Occipital lobe (tissue), 2 donors: ENCODE data around the gene PPARD. TPM values are rescaled to one million over a fixed set of nuclear protein-coding genes. Genes with fewer than 3 reads are reported as not detected.
"Not testable (repeated sequence)": the region's sequence is repeated elsewhere in the genome, so short reads cannot be mapped to it uniquely, and the experiment has no call there.

Source experiments
- DNase-seq: peaks from one replicate; lab custom pipeline; 2025; lab: John Stamatoyannopoulos, UW
- total RNA-seq: library from RNA; depleted of rRNA; stranded (reverse); fragments of >200 nt; gene quantifications from one replicate; pipeline ENCODE4 v1.2.3, GENCODE V29; 2014

PPARD gene
- total RNA-seq, 1 donor from 2014 or later = 2.2 TPM

DNA sequence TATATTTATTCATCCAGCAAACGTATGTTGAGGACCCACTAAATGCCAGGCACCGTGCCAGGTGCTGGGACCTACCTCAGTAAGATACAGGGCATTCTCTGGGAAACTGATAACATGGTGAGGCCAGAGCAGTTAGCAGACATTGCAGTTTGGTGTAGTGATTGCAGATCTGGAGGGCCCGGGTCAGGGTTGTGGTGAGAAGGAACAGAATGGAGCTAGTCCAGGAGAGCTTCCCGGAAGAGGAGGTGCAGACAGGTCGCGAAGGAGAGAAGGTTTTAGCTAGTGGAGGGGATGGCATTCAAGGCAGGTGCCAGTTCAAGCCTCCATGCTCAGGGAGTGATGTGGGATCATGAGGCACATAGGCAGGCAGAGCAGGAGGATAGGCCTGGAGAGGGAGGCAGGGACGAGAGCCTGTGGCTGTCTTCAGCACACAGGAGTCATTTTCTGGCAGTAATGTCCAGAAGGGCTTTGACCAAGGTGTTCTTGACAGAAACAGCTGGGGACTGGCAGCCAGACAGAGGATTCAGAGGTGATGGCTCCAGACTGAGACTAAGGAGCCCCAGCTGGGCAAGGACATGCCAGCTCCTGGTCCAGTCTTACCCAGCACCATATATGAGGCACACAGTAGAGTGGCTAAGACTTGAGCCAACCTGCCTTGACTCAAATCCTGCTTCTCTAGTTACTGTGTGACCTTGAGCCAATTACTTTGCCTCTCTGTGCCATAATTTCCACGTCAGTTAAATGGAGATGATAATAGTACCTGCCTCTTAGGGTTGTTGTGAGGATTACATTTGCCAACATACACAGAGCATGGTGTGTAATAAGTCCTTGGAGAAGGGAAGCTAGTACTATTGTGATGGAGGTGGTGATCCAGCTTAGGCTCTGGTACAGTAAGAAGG is 61.4 kb downstream of the PPARD start:
- DNase-seq = no peak

DNA sequence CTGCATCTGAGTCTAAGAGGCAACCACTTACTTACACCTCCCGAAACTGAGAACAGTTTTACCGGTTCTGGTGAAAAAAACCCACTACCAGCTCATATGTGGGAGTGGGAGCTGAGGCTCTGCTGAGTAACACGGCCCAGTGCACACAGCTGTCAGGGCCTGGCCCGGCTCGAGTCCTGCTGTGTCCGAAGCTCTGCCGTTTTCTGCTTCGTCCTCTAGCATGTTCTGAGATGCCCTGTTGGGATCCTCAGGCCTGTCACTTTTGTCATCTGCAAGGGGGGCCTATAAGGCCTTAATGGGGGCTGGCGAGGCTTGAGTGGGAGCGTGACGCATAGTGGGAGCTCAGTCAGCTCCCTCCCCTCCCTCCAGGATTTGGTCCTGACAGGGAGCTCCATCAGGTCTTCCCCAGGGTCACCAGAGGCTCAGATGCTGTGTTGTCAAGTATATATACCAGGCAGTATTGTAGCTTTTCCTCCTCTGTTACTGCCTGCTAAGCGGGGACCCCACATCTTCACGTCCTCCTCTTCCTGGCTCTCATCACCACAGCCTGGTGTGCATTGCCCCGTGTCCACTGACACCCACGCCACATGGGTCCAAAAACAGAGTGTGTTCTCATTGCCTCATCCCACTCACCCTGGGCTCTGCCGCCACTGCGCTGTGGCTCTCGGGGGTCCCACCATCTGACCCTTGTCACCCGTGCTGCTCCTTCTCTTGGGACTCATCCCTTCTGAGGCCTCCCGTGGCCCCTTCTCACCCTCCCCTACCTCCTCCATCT is 64.5 kb downstream of the PPARD start:
- no peak for DNase-seq

DNA sequence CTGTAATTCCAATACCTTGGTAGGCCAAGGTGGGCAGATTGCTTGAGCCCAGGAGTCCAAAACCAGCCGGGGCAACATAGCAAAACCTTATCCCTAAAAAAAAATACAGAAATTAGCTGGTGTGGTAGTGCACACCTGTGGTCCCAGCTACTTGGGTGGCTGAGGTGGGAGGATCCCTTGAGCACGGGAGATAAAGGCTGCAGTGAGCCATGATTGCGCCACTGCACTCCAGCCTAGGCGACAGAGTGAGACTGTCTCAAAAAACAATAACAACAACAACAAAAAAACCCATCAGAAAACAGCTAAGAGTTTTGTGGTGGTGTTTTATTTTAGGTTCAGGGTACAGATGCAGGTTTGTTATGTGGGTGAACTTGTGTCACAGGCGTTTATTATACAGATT is 66.9 kb downstream of the PPARD start:
- DNase-seq = no peak

DNA sequence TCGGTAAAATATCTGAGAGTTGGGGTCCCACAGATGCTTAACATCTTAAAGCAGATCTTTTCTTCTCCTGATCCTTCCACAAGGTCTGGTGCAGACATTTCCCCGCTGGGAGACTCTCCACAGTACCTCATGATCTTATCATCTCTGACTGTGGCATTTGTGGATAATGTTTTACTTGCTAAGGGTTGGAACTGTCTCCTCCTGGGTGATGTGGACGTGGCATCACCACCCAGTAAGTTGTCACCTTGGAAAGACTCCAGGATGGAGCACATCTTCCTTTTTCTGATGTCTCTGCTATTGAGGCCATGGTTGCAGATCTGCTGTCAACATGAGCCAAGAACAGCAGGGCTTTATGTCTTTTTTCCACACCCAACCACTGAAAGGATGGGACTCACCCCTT is 67.8 kb downstream of the PPARD start:
- DNase-seq = no peak

DNA sequence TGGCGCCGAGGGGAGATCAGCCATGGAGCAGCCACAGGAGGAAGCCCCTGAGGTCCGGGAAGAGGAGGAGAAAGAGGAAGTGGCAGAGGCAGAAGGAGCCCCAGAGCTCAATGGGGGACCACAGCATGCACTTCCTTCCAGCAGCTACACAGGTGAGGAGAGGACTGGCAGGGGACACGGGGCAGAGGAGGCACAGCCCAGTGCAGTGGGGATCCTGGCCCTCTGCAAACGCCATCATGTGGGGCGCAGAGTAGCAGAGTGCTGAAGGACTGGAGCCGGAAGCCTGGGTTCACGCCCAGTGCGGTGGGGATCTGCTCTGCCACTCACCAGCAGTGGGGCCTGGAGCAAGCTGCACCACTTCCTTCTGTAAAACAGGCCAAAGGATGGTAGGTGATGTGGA is 68.7 kb downstream of the PPARD start:
- no peak for DNase-seq

DNA sequence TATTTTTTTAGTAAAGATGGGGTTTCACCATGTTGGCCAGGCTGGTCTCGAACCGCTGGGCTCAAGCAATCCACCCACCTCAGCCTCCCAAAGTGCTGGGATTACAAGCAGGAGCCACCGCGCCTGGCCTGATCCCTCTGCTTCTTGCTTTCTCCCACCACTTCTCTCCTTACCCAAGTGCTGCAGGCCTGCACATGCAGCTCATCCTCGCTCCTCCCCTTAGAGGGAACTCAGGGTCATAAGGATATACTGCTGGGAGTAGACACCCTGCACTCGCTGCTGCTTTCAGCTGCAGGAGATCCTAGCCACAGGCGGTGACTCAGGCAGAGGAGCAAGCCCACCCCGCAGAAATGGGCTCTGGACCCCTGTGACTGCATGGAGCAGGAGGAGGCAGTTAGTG is 69.7 kb downstream of the PPARD start:
- no peak for DNase-seq

DNA sequence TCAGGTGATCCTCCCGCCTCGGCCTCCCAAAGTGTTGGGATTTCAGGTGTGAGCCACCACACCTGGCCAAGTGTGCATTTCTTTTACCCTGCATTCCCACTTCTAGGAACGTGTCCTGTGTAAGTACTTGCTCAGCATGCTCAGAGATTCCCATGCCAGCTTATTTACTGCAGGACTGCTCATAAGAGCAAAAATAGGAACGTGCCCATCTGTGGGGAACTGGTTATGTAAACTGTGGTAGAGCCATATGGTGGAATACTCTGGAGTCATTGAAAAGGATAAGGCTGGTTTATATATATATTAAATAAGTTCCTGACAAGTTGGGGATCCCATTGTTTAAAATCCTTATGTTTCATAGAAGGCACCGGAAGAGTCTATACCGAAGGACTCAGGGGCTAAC is 71.6 kb downstream of the PPARD start:
- DNase-seq = peak; percentile 37

DNA sequence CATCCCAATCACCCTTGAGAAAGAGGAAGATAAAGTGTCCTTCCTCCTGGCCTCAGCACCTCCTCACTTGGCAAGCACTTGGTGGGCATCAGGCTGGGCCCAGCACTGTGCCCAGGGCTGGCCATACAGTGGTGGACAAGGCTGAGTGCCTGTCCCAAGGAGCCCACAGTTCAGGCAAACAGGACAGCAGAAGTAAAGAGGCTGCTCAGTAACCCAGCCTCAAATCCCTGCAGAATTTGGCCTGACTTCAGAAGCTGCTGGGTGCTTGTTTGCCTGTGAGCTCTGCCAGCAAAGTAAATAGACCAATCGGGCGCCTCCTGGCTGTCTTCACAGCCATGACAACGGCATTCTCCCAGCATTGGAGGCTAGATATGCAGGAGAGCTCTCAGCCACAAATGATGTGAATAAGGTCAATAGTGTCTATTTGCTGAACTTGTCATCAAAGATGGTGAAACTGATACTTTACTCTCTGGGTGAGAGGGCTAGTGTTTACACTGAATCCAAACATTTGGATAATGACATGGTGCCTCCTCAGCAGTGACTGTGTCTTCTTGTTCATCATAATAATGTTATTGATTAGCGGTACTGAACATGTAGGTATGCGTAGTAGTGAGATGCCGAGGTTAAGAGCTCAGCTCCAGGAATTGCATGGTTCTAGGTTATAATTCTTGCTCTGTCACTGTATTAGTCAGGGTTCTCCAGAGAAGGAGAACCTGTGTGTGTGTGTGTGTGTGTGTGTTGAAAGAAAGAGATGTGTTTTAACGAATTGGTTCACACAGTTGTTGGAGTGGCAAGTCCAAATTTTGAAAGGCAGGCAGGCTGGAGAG is 72.9 kb downstream of the PPARD start:
- DNase-seq = peak; percentile 80

DNA sequence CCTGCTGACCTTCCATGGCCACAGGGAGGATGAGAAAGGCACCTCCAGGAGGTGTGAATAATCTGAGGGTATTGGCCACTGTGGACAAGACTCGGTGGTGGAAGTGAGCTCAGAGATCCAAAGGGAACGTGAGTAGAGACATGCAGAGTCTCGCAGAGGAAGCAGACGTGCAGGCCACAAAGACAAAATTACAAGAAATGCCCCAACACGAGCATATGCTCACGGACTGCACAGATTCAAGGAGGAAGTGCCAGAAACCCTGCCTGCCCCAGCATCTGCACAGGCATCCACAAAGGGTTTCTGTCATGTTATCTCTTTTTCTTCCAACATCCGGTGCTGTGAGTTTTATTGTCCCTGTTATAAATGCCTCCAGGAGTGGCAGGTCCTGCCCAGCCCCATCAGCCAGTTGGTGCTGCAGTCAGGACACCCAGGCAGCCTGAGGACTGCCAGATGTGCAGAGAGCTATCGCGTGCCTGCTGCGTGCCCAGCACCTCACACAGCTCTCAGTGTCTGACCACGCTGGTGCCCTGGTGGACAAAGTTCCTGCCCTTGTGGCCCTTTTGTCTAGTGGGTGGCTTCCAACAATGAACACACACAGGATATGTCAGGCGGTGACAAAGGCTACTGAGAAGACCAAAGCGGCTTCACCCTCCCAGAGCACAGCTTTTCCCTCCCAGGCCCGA is 75.8 kb downstream of the PPARD start:
- no peak for DNase-seq

DNA sequence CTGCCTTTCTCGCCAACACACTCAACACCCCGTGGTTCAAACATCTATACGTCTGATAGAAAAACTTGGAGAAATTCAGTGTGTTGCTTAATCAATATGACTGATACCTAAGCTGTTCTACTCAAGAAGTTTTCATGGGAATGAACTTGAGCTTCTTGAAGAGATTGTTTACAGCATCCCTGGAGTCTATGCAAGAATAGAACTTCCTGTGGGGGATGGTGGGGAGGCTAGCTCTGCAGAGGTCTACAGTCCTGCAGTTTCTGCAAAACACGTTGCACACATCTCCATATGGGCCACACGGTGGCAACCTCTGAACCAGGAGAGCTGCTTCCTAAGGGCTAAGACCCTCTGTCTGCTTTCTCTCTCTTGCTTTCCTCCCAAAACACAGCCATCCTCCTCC is 77.1 kb downstream of the PPARD start:
- no peak for DNase-seq

DNA sequence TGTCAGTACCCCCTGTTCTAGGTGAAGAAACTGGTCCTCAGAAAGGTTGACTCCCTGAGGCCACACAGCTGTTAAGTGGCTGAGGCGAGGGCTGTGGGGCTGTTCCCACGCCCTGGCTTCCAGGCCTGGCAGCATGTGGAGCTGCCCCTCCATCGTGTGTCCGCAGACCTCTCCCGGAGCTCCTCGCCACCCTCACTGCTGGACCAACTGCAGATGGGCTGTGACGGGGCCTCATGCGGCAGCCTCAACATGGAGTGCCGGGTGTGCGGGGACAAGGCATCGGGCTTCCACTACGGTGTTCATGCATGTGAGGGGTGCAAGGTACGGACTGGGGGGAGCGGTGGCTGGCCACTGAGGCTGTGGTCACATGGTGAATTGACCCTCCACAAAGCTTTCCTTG is 77.6 kb downstream of the PPARD start:
- DNase-seq = no peak

DNA sequence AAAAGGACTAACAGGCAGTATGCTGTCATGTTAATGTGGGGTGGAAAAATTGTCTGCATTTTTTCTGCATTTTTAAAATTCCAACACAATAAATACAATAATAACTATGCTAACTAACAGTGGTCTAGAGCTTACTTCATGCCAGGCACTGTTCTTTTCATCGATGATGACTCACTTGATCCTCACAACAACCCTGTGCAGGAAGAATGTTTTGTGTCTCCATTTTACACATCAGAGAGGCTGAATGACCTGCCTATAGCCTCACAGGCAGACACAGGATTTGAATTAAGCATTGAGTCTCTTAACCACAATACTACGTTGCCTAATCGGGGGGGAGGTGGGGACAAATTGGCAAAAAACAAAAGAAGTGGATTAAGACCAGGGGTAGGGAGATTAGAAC is 82.9 kb downstream of the PPARD start:
- DNase-seq = no peak

DNA sequence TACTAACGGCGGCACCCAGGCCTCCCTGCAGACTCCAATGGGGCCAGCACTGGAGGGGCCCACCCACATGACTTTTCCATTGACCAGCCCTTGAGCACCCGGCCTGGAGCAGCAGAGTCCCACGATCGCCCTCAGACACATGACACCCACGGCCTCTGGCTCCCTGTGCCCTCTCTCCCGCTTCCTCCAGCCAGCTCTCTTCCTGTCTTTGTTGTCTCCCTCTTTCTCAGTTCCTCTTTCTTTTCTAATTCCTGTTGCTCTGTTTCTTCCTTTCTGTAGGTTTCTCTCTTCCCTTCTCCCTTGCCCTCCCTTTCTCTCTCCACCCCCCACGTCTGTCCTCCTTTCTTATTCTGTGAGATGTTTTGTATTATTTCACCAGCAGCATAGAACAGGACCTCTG is 83.7 kb downstream of the PPARD start:
- DNase-seq = no peak

DNA sequence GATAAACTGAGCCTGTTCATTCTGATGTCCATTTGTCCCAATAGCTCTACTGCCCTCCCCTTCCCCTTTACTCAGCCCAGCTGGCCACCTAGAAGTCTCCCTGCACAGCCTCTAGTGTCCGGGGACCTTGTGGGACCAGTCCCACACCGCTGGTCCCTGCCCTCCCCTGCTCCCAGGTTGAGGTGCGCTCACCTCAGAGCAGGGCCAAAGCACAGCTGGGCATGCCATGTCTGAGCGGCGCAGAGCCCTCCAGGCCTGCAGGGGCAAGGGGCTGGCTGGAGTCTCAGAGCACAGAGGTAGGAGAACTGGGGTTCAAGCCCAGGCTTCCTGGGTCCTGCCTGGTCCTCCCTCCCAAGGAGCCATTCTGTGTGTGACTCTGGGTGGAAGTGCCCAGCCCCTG is 85.1 kb downstream of the PPARD start:
- no peak for DNase-seq

DNA sequence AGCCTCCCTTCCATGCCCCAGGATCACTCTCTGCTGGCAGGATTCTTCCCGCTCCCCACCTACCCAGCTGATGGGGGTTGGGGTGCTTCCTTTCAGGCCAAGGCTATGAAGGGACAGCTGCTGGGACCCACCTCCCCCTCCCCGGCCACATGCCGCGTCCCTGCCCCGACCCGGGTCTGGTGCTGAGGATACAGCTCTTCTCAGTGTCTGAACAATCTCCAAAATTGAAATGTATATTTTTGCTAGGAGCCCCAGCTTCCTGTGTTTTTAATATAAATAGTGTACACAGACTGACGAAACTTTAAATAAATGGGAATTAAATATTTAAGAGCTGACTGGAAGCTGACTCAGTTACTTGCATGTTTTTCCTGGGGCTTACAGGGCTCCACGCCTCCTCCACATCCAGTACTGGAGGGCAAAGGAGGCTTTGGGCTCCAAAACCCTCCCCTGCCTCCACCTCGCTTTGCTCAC is 85.5 kb downstream of the PPARD start:
- DNase-seq = no peak

DNA sequence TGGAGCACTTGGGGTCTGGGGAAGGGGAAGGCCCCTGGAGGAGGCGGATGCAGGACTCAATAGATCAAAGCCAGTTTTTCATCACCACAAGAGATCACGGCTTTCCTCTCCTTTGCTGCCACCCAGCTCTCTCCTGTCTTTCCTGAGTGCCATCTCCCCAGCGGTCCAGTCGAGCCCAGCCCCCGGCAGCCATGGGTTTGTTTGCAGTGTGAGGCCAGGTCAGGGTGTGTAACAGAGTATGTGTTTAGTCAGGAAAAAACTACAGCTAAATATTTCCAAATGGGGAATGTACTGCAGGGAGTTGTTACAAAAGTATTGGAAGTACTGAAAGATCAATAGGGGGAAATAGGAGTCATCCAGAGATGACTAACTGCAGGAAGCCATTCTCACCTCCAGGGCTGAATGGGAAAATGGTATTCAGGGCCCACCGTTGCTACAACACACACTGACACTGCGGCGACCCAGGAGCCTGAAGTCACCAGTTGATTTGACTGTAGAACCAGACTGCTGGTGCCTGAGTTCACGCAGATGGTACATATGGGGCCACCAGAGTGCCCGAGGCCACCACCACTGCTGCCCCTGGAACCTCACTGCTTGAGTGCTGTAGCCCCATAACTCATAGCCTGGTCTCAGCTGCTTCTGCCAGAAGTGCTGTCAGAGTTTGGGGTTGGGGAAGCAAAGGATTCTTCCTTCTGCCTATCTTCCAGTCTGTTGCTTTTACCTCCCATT is 86.2 kb downstream of the PPARD start:
- DNase-seq = no peak

DNA sequence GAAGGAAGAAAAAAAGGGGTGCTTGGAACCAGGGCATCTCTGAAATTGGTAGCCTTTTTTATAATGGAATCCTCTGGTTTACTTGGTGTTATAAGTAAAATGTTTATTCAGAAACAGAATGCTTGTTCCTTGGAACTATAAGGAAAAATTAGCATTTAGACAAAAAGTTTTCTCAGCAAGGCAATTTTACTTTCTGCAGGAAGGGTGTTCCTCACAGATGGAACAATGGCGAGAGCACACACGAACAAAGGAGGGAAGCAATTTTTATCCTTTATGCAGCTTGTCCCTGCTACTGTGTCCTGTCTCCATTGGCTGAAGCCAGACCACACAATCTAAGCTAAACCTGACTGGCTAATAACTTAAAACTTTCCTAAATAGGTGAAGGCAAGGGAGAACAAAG is 87.1 kb downstream of the PPARD start:
- no peak for DNase-seq

DNA sequence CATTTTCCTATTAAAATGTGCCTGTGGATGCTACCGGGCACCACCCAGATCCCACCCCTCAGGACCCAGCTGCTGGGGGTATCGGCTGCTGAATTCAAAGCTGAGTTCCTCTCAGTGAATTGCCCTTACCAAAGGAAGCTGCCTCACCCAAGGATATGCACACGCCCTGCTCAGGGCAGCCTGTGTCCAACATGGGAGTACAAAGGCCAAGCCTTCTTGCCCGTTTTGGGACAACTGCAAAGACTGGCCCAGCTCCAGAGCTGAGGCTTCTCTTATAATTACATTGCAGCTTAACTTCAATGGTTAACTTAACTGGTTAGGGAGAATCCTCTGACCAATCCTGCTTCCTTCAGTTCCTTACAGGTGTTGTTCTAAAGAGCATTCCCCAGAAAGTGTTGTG is 89.9 kb downstream of the PPARD start:
- DNase-seq = no peak

DNA sequence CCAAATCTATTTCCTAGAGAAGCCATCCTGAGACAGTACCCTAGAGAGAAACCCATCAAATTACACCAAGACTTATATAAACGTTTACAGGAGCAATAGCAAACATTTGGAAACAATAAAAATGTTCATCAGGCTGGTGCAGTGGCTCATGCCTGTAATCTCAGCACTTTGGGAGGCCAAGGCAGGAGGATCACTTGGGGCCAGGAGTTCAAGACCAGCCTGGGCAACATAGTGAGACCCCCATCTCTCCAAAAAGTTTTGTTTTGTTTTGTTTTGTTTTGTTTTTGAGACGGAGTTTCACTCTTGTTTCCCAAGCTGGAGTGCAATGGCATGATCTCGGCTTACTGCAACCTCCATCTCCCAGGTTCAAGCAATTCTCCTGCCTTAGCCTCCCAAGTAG is 90.3 kb downstream of the PPARD start:
- not testable (repeated sequence) for DNase-seq

DNA sequence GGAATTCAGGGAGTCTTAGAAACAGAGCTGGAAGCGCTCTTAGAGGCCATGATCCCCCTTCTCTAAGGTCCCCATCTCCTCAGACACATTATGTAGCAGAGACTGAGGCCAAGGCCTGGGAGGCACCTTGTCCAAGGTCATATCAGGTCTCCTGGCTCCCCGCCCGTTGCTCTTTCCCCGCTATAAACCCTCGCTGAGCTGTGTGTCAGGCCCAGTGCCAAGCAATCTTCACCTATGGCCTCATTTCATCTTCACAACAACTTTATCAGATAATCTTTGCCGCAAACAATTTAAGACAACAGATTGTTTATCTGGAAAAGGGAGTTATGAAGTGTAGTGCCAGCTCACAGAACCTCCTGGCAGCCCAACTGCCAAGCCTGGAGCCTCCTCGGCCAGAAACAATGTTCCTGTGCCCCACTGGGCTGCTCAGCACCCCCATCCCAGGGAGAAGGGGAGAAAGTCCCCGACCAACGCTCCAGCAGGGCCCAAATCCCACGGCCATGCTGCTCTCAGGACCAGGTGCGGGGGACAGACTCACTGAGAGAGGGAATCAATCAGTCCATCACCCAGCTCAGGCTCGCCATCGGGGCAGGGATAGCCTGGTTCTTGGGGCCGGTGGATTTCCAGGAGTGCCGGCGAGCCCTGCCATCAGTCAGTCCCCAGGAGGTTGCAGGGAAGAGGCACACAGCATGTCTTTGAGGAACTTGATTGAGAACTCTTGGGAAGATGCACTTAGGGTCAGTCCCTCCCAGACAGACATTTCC is 92.9 kb downstream of the PPARD start:
- no peak for DNase-seq
